HCT116 (cell line): ENCODE data around the gene SELP. TPM values are rescaled to one million over a fixed set of nuclear protein-coding genes. Genes with fewer than 3 reads are reported as not detected.

ENCODE experiments used
- ATAC-seq: fragments of 200-7000 bp; cut with Tn5 transposase; 2 replicates; pipeline ENCODE4 v1.9.1; 2020; ENCODE audit warnings: mild to moderate bottlenecking, moderate library complexity
- BruUV-seq: library from RNA; stranded (reverse); fragments of 400-500 nt; replicated peaks from 2 replicates; lab custom pipeline; 2021; lab: Mats Ljungman, UMichigan
- CTCF ChIA-PET: fragments of 300-600 bp; sonication (Branson Sonifier 250); formaldehyde crosslinking; loops from one replicate; lab custom pipeline; 2021; ENCODE audit warnings: antibody characterized with exemption; lab: Charles Lee
- POLR2A ChIA-PET: fragments of 300-600, 350-600 bp; sonication (Branson Sonifier 250); formaldehyde crosslinking; loops from one replicate; lab custom pipeline; 2021; ENCODE audit warnings: antibody characterized with exemption; lab: Charles Lee
- RAD21 ChIA-PET, 2 experiments: fragments of 300-600 bp; sonication (Branson Sonifier 250); formaldehyde crosslinking; loops; one replicate each; lab custom pipeline; 2023; ENCODE audit warnings: low total read pairs in 2 of 2; ENCODE audit not compliant: uncharacterized antibody in 2 of 2, unreplicated experiment in 2 of 2, low non-redundant PET in 1 of 2; lab: Charles Lee
- DNase-seq: peaks from one replicate; pipeline ENCODE4 v3.0.0-alpha.2; 2010; ENCODE audit warnings: low read depth, low spot score
- H2AFZ ChIP-seq: fragments of 200-600 bp; shearing (Covaris generic), sonication (generic); 2 replicates; pipeline ENCODE4 v1.6.1; 2017; ENCODE audit warnings: low read depth, mixed run types, mixed read lengths, antibody characterized with exemption, low read length; ENCODE audit not compliant: poor library complexity, severe bottlenecking
- H3K27ac ChIP-seq: 2 replicates; pipeline ENCODE4 v1.5.1; 2012; ENCODE audit warnings: low read depth, low read length
- H3K27me3 ChIP-seq: fragments of 200-600 bp; sonication (generic); 2 replicates; pipeline ENCODE4 v1.6.1; 2016; ENCODE audit warnings: mixed run types, low read length, mixed read lengths; ENCODE audit not compliant: insufficient read depth
- H3K36me3 ChIP-seq, 2 experiments: fragments of 200-500 bp in 1 of 2; fragments of 200-600 bp in 1 of 2; sonication (Bioruptor generic) in 1 of 2; sonication (generic) in 1 of 2; 2 replicates each; pipeline versions ENCODE4 v1.5.1 to v1.6.1; 2014 to 2016; ENCODE audit warnings: low read length in 2 of 2, inconsistent platforms in 1 of 2, mixed read lengths in 1 of 2, mixed run types in 1 of 2; ENCODE audit not compliant: insufficient read depth in 2 of 2, control insufficient read depth in 1 of 2
- H3K4me1 ChIP-seq, 2 experiments: fragments of 200-600 bp in 1 of 2; sonication (generic) in 1 of 2; 2 replicates each; pipeline versions ENCODE4 v1.5.1 to v1.6.1; 2012 to 2017; ENCODE audit warnings: low read length in 2 of 2, inconsistent platforms in 1 of 2, mild to moderate bottlenecking in 1 of 2, mixed read lengths in 1 of 2, mixed run types in 1 of 2, moderate library complexity in 1 of 2; ENCODE audit not compliant: insufficient read depth in 2 of 2, control insufficient read depth in 1 of 2
- H3K4me2 ChIP-seq: fragments of 200-600 bp; sonication (generic); 2 replicates; pipeline ENCODE4 v1.6.1; 2017; ENCODE audit warnings: mixed run types, low read length, mixed read lengths
- H3K4me3 ChIP-seq, 2 experiments: fragments of 200-600 bp in 1 of 2; sonication (generic) in 1 of 2; replicated peaks in 1 of 2; 2 replicates each; pipeline ENCODE4 v1.5.1; 2011 to 2016; ENCODE audit warnings: low read length in 2 of 2, control low read depth in 1 of 2, low read depth in 1 of 2, mild to moderate bottlenecking in 1 of 2, mixed read lengths in 1 of 2, mixed run types in 1 of 2
- H3K79me2 ChIP-seq: fragments of 200-600 bp; sonication (generic); 2 replicates; pipeline ENCODE4 v1.6.1; 2017; ENCODE audit warnings: mild to moderate bottlenecking, mixed run types, low read length, moderate library complexity, mixed read lengths; ENCODE audit not compliant: insufficient read depth
- H3K9ac ChIP-seq: fragments of 200-600 bp; sonication (generic); 2 replicates; pipeline ENCODE4 v1.6.1; 2016; ENCODE audit warnings: low read length, mixed read lengths
- H3K9me2 ChIP-seq: fragments of 200-600 bp; sonication (generic), shearing (Covaris generic); 2 replicates; pipeline ENCODE4 v1.6.1; 2017; ENCODE audit warnings: mixed run types, mild to moderate bottlenecking, moderate library complexity; ENCODE audit not compliant: insufficient read depth
- H3K9me3 ChIP-seq, 2 experiments: fragments of 200-500 bp in 1 of 2; fragments of 200-600 bp in 1 of 2; sonication (Bioruptor generic) in 1 of 2; sonication (generic) in 1 of 2; 2 replicates each; pipeline ENCODE4 v1.6.1; 2014 to 2017; ENCODE audit warnings: low read length in 2 of 2, mixed read lengths in 2 of 2, inconsistent platforms in 1 of 2, low read depth in 1 of 2, mild to moderate bottlenecking in 1 of 2, mixed run types in 1 of 2, moderate library complexity in 1 of 2; ENCODE audit not compliant: control insufficient read depth in 1 of 2, insufficient read depth in 1 of 2
- H4K20me1 ChIP-seq: fragments of 200-600 bp; sonication (generic), shearing (Covaris generic); 2 replicates; pipeline ENCODE4 v1.6.1; 2017; ENCODE audit warnings: mixed run types, mild to moderate bottlenecking, moderate library complexity; ENCODE audit not compliant: insufficient read depth
- CBX3 ChIP-seq: IDR thresholded peaks from 2 replicates; pipeline ENCODE4 v1.6.1; 2012; ENCODE audit warnings: low read depth
- CEBPB ChIP-seq: IDR thresholded peaks from 2 replicates; pipeline ENCODE4 v1.6.1; 2012; ENCODE audit warnings: low read depth
- CTCF ChIP-seq, 3 experiments: fragments of 200-600 bp in 1 of 3; sonication (generic) in 1 of 3; IDR thresholded peaks in 2 of 3; conservative IDR thresholded peaks in 1 of 3; 2 replicates each; pipeline ENCODE4 v1.5.1; 2012 to 2017; ENCODE audit warnings: low read depth in 2 of 3, low read length in 2 of 3, antibody characterized with exemption in 1 of 3, borderline replicate concordance in 1 of 3, control low read depth in 1 of 3, mild to moderate bottlenecking in 1 of 3, mixed read lengths in 1 of 3, mixed run types in 1 of 3, moderate library complexity in 1 of 3; ENCODE audit not compliant: insufficient read depth in 1 of 3
- ELF1 ChIP-seq: IDR thresholded peaks from 2 replicates; pipeline ENCODE4 v1.6.1; 2012; ENCODE audit warnings: low read depth, borderline replicate concordance
- EZH2phosphoT487 ChIP-seq: fragments of 200-600 bp; IDR thresholded peaks from 2 replicates; pipeline ENCODE4 v1.6.1; 2018; ENCODE audit warnings: antibody characterized with exemption, borderline replicate concordance
- FOSL1 ChIP-seq: IDR thresholded peaks from 2 replicates; pipeline ENCODE4 v1.6.1; 2012; ENCODE audit warnings: low read depth
- JUND ChIP-seq: IDR thresholded peaks from 2 replicates; pipeline ENCODE4 v1.6.1; 2012
- MAX ChIP-seq: IDR thresholded peaks from 2 replicates; pipeline ENCODE4 v1.6.1; 2012
- POLR2A ChIP-seq: IDR thresholded peaks from 2 replicates; pipeline ENCODE4 v1.7.0; 2011; ENCODE audit warnings: borderline replicate concordance; ENCODE audit not compliant: insufficient read depth, insufficient read length; ENCODE audit errors: extremely low read depth
- POLR2AphosphoS5 ChIP-seq: IDR thresholded peaks from 2 replicates; pipeline ENCODE4 v1.6.1; 2011; ENCODE audit warnings: mild to moderate bottlenecking, low read depth, low read length, moderate library complexity
- REST ChIP-seq: IDR thresholded peaks from 2 replicates; pipeline ENCODE4 v1.6.1; 2012; ENCODE audit warnings: low read depth
- SIN3A ChIP-seq: IDR thresholded peaks from 2 replicates; pipeline ENCODE4 v1.6.1; 2012; ENCODE audit warnings: low read depth
- intact Hi-C: fragments of 100-400 bp; cut with micrococcal nuclease; formaldehyde crosslinking; loops from 2 replicates; pipeline ENCODE4 v1.10.0; 2022
- total RNA-seq: library from RNA; stranded (reverse); gene quantifications from one replicate; pipeline ENCODE4 v1.2.1, GENCODE V29; 2021; ENCODE audit not compliant: unreplicated experiment

The SELP gene
- total RNA-seq, 1 experiment from 2014 or later = not detected

GRCh38 chr1:169604781-169605560 lies 25.0 kb downstream of the SELP start:
- TF ChIP-seq EZH2phosphoT487 = no peak
- TF ChIP-seq CEBPB = no peak
- TF ChIP-seq POLR2A = no peak
- no peak for TF ChIP-seq JUND
- no peak for TF ChIP-seq SIN3A
- no peak for TF ChIP-seq ELF1
- TF ChIP-seq REST = no peak
- no peak for TF ChIP-seq POLR2AphosphoS5
- no peak for TF ChIP-seq FOSL1
- no peak for TF ChIP-seq CBX3
- no peak for TF ChIP-seq MAX
- TF ChIP-seq CTCF (IDR thresholded peaks at IDR 0.05 in 2 of 3, conservative IDR thresholded peaks at IDR 0.05 in 1 of 3; ENCODE audit: borderline replicate concordance in 1 of 3, insufficient read depth in 1 of 3, low read depth in 2 of 3, low read length in 2 of 3) = no peak
- no peak overlapping the region for H3K27ac ChIP-seq
- POLR2A ChIA-PET = no interaction called here
- BruUV-seq = no TSS peak
- CTCF ChIA-PET = no interaction called here
- no peak overlapping the region for H3K4me2 ChIP-seq
- no peaks in the 10 kb centered on the region for H3K9me2 ChIP-seq
- no peak for DNase-seq
- no peaks in the 10 kb centered on the region for H3K9me3 ChIP-seq
- no peaks in the 10 kb centered on the region for H3K79me2 ChIP-seq
- peaks cover 11% of the 10 kb centered on the region for H3K27me3 ChIP-seq
- intact Hi-C loops = loop anchor here (5.0 kb wide), 1 partner anchor 1277 kb away; no protein-coding TSS in a partner anchor
- RAD21 ChIA-PET = interaction anchor here in 1 of 2 experiments (0.7 kb wide), 1 partner anchor 1748 kb away, joined by 6 read pairs; no protein-coding TSS in a partner anchor
- H3K4me1 ChIP-seq = no peaks in the 10 kb centered on the region
- ATAC-seq = no peak
- no peak overlapping the region for H2AFZ ChIP-seq
- H3K4me3 ChIP-seq = no peak overlapping the region
- no peaks in the 10 kb centered on the region for H4K20me1 ChIP-seq
- no peak overlapping the region for H3K9ac ChIP-seq
- H3K36me3 ChIP-seq = no peaks in the 10 kb centered on the region
